ENCODE data around the gene CX3CR1.

DNA sequence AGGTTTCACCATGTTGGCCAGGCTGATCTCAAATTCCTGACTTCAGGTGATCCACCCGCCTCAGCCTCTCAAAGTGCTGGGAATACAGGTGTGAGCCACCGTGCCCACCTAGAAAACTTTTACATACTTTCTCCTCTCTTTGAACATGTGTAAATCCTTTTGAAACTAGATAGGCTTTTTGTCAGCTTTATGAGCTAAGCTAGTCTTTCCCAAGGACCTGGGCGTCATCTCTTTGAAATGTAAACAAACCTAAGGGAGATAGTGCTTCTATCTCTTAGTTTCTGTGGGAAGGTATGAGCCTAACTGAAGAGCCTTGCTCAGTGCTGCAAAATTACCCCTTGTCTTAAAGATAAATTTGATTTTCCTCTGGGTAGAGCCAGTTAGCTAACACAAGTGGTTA is 4.8 kb downstream of the CX3CR1 start:
- TF ChIP-seq ARNTL (CRISPR knock-in tag; IDR thresholded peaks at IDR 0.05; ENCODE audit: borderline replicate concordance, low read depth) (no peak), RARB (CRISPR knock-in tag; IDR thresholded peaks at IDR 0.05) (no peak), ZNF565 (CRISPR knock-in tag; conservative IDR thresholded peaks at IDR 0.05; ENCODE audit: low read depth) (no peak), BACH2 (CRISPR knock-in tag; IDR thresholded peaks at IDR 0.05; ENCODE audit: borderline replicate concordance) (no peak), ZC3H10 (CRISPR knock-in tag; IDR thresholded peaks at IDR 0.05) (no peak), ZFP3 (CRISPR knock-in tag; IDR thresholded peaks at IDR 0.05) (no peak)
- TF ChIP-seq, protein P1, sequence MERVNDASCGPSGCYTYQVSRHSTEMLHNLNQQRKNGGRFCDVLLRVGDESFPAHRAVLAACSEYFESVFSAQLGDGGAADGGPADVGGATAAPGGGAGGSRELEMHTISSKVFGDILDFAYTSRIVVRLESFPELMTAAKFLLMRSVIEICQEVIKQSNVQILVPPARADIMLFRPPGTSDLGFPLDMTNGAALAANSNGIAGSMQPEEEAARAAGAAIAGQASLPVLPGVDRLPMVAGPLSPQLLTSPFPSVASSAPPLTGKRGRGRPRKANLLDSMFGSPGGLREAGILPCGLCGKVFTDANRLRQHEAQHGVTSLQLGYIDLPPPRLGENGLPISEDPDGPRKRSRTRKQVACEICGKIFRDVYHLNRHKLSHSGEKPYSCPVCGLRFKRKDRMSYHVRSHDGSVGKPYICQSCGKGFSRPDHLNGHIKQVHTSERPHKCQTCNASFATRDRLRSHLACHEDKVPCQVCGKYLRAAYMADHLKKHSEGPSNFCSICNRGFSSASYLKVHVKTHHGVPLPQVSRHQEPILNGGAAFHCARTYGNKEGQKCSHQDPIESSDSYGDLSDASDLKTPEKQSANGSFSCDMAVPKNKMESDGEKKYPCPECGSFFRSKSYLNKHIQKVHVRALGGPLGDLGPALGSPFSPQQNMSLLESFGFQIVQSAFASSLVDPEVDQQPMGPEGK (CRISPR knock-in tag; IDR thresholded peaks at IDR 0.05; ENCODE audit: borderline replicate concordance) = no peak
